Measurements from ENCODE around the gene EXOSC6. TPM values are rescaled to one million over a fixed set of nuclear protein-coding genes. Genes with fewer than 3 reads are reported as not detected.
"Not testable (repeated sequence)": the region's sequence is repeated elsewhere in the genome, so short reads cannot be mapped to it uniquely, and the experiment has no call there.

Gene EXOSC6
- total RNA-seq, 6 donors from 2014 or later = 16.8 to 32.8 (median 20.5) TPM

DNA sequence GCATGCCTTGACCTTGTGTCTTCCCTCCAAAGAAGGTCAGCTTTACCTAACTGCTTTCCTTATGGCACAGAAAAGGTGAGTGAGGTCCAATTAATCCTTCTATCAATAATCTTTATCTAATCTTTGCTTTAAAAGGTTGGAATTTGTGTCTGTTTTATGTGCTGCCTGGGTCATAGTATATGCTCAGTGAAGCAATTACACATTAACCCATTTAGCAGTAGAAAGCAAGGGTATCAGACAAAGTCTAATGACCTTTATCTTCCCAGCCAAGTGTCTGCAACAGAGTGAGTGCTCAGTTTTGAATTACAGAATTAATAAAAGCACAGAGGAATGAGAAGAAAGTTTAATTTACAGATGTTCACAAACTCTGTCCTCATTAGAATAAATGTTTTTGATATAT, 25.7 kb downstream of the EXOSC6 start:
- ATAC-seq (ENCODE audit: low FRiP score in 2 of 2); DNase-seq; H3K27ac ChIP-seq; H3K27me3 ChIP-seq; H3K4me1 ChIP-seq; H3K9me3 ChIP-seq; H3K4me3 ChIP-seq: not testable (repeated sequence)
- peaks cover 0 to 34% (median 4%) of the 10 kb centered on the region in 4 donors for H3K36me3 ChIP-seq

GRCh38 chr16:70225430-70225829, 26.3 kb downstream of the EXOSC6 start:
- not testable (repeated sequence) for H3K9me3 ChIP-seq; DNase-seq; H3K4me3 ChIP-seq; ATAC-seq (ENCODE audit: low FRiP score in 2 of 2); H3K4me1 ChIP-seq; H3K27ac ChIP-seq; H3K27me3 ChIP-seq
- H3K36me3 ChIP-seq = peaks cover 0 to 33% (median 4%) of the 10 kb centered on the region in 4 donors
- WGBS, 2 donors = 82 to 93% methylated on average over 3 to 4 of the region's 4 CpGs

GRCh38 chr16:70224645-70225044, 27.1 kb downstream of the EXOSC6 start:
- H3K36me3 ChIP-seq = peaks cover 0 to 36% (median 4%) of the 10 kb centered on the region in 4 donors
- not testable (repeated sequence) for ATAC-seq (ENCODE audit: low FRiP score in 2 of 2)

GRCh38 chr16:70223971-70224513, 27.7 kb downstream of the EXOSC6 start:
- WGBS, 2 donors = 54 to 73% methylated on average over 1 of the region's 3 CpGs

More at GRCh38 chr16:70224645-70225044, 27.1 kb downstream of the EXOSC6 start:
- H3K9me3 ChIP-seq, H3K27ac ChIP-seq, H3K4me1 ChIP-seq, H3K4me3 ChIP-seq, H3K27me3 ChIP-seq: not testable (repeated sequence)
- 98% methylated on average over 9 of the region's 24 CpGs; no CpG with 5 or more reads in 1 of the 2 donors for WGBS, 2 donors
- DNase-seq = peak in 1 of 2 donors; percentile 60

DNA sequence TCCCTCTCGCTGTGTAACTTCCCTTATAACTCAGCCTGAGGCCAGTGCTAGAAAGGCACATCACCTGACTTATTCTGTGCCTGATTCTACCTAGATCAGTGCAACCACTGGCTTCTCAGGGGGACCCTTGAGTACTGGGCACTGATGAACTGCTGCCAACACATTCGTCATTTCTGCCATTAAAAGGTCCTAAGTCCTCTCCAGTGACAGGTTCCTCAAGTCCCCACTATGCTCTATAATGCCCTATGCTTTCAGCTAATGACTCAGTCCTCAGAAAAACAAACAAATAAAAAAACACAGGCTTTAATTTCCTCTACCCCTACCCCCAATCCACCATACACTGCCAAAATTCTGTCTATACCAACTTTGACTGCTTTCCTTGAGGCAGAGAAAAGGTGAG, 28.5 kb downstream of the EXOSC6 start:
- Histone ChIP-seq H3K27ac (peak overlapping the region in 1 of 4 donors; percentile 4), H3K36me3 (peaks cover under 1 to 33% (median 4%) of the 10 kb centered on the region in 4 donors)
- H3K4me1 ChIP-seq; DNase-seq; H3K9me3 ChIP-seq; H3K27me3 ChIP-seq; H3K4me3 ChIP-seq; ATAC-seq (ENCODE audit: low FRiP score in 2 of 2): not testable (repeated sequence)
- no CpG with 5 or more reads among the region's 2 CpGs for WGBS, 2 donors

More at GRCh38 chr16:70223971-70224513, 27.7 kb downstream of the EXOSC6 start:
- not testable (repeated sequence) for H3K4me1 ChIP-seq; ATAC-seq (ENCODE audit: low FRiP score in 2 of 2); DNase-seq; H3K27me3 ChIP-seq; H3K4me3 ChIP-seq; H3K9me3 ChIP-seq
- peaks cover 0 to 37% (median 4%) of the 10 kb centered on the region in 4 donors for H3K36me3 ChIP-seq
- H3K27ac ChIP-seq = peak overlapping the region in 1 of 4 donors; percentile 4

DNA sequence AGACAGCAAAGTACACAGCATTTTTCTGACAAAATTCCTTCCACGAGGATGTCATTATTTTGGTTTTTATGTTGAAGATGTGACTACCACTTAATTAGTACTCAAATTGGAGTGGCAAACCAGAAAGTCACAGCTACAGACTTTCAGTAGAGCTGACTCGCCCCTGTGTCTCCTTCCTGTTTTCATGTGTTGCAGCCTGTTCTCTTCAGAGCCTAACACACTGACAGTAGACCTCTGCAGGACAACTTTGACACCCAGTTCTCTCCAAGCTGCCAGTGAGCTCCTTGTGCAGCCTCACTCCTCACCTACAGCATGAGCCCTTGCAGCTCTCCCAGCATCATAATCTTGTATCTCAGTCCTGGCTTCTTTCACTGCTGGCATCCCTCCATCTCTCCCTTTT, 29.2 kb downstream of the EXOSC6 start:
- H3K4me1 ChIP-seq; H3K9me3 ChIP-seq; ATAC-seq (ENCODE audit: low FRiP score in 2 of 2); H3K4me3 ChIP-seq; H3K27ac ChIP-seq; H3K27me3 ChIP-seq; DNase-seq: not testable (repeated sequence)
- 60 to 80% methylated on average over 1 of the region's 2 CpGs for WGBS, 2 donors
- peaks cover 2 to 32% (median 4%) of the 10 kb centered on the region in 4 donors for H3K36me3 ChIP-seq

GRCh38 chr16:70218586-70218985, 33.2 kb downstream of the EXOSC6 start:
- ATAC-seq (ENCODE audit: low FRiP score in 2 of 2); H3K9me3 ChIP-seq; H3K27ac ChIP-seq; H3K4me3 ChIP-seq; H3K27me3 ChIP-seq; DNase-seq; H3K4me1 ChIP-seq: not testable (repeated sequence)
- H3K36me3 ChIP-seq = peaks cover 0 to 19% (median 1%) of the 10 kb centered on the region in 4 donors
- WGBS, 2 donors = 90 to 91% methylated on average over 2 of the region's 2 CpGs

- not testable (repeated sequence) for H3K4me3 ChIP-seq; H3K9me3 ChIP-seq; H3K27me3 ChIP-seq; H3K4me1 ChIP-seq; H3K36me3 ChIP-seq; ATAC-seq (ENCODE audit: low FRiP score in 2 of 2); DNase-seq; H3K27ac ChIP-seq
- WGBS, 2 donors = 89 to 97% methylated on average over 4 to 5 of the region's 6 CpGs
Measured at GRCh38 chr16:70206382-70206781, 45.4 kb downstream of the EXOSC6 start.

DNA sequence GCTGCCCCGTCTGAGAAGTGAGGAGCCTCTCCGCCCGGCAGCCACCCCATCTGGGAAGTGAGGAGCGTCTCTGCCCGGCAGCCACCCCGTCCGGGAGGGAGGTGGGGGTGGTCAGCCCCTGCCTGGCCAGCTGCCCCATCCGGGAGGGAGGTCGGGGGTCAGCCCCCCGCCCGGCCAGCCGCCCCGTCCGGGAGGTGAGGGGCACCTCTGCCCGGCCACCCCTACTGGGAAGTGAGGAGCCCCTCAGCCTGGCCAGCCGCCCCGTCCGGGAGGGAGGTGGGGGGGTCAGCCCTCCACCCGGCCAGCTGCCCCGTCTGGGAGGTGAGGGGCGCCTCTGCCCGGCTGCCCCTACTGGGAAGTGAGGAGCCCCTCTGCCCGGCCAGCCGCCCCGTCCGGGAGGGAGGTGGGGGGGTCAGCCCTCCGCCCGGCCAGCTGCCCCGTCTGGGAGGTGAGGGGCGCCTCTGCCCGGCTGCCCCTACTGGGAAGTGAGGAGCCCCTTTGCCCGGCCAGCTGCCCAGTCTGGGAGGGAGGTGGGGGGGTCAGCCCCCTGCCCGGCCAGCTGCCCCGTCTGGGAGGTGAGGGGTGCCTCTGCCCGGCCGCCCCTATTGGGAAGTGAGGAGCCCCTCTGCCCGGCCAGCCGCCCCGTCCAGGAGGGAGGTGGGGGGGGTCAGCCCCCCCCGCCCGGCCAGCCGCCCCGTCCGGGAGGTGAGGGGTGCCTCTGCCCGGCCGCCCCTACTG, 46.9 kb downstream of the EXOSC6 start:
- peak in 1 of 2 donors; percentile 66 for DNase-seq
- not testable (repeated sequence) for H3K36me3 ChIP-seq

GRCh38 chr16:70204010-70204409, 47.7 kb downstream of the EXOSC6 start:
- DNase-seq; ATAC-seq (ENCODE audit: low FRiP score in 2 of 2); H3K9me3 ChIP-seq; H3K27me3 ChIP-seq; H3K27ac ChIP-seq; H3K36me3 ChIP-seq; H3K4me1 ChIP-seq; H3K4me3 ChIP-seq: not testable (repeated sequence)
- 89% methylated on average over 9 of the region's 29 CpGs; no CpG with 5 or more reads in 1 of the 2 donors for WGBS, 2 donors

More for the DNA sequence above, 46.9 kb downstream of the EXOSC6 start:
- not testable (repeated sequence) for H3K9me3 ChIP-seq; ATAC-seq (ENCODE audit: low FRiP score in 2 of 2); H3K27ac ChIP-seq; H3K4me1 ChIP-seq; H3K4me3 ChIP-seq; H3K27me3 ChIP-seq
- 94 to 98% methylated on average over 6 to 8 of the region's 46 CpGs for WGBS, 2 donors

DNA sequence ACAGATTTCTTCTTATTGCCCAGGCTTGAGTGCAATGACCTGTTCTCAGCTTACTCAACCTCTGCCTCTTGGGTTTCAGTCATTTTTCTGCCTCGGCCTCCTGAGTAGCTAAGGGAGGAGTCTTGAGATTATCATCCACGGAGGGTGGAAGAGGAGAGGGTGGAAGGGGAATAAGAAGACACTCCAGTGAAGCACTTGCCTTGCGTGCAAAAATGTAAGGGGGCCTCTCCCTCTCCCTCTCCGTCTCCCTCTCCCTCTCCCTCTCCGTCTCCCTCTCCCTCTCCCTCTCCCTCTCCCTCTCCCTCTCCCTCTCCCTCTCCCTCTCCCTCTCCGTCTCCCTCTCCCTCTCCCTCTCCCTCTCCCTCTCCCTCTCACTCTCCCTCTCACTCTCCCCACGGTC, 48.2 kb downstream of the EXOSC6 start:
- not testable (repeated sequence) for H3K36me3 ChIP-seq; H3K9me3 ChIP-seq; H3K27ac ChIP-seq; H3K27me3 ChIP-seq; H3K4me1 ChIP-seq; DNase-seq; ATAC-seq (ENCODE audit: low FRiP score in 2 of 2); H3K4me3 ChIP-seq
- 66 to 78% methylated on average over 3 to 6 of the region's 7 CpGs for WGBS, 2 donors

DNA sequence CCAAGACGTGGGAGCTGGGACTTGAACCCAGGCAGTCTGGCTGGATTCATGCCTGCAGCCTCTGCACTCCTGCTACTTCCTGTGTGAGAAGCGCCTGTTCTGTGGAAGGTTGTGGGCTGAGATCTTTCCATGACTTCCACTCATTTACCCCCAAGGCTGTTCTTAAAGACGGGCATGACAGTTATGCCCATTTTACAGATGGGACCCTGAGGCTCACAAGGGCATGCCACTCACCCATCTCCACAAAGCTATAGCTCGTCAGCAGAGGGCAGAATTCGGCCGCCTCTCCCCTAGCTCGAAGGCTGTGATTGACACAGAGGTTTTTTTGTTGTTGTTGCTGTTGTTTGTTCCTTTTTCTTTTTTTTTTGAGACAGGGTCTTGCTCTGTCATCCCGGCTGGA, 51.7 kb downstream of the EXOSC6 start:
- H3K9me3 ChIP-seq; H3K4me3 ChIP-seq; H3K27ac ChIP-seq; DNase-seq; H3K4me1 ChIP-seq; H3K27me3 ChIP-seq; ATAC-seq (ENCODE audit: low FRiP score in 2 of 2); H3K36me3 ChIP-seq: not testable (repeated sequence)
- 87 to 89% methylated on average over 7 to 8 of the region's 8 CpGs for WGBS, 2 donors

DNA sequence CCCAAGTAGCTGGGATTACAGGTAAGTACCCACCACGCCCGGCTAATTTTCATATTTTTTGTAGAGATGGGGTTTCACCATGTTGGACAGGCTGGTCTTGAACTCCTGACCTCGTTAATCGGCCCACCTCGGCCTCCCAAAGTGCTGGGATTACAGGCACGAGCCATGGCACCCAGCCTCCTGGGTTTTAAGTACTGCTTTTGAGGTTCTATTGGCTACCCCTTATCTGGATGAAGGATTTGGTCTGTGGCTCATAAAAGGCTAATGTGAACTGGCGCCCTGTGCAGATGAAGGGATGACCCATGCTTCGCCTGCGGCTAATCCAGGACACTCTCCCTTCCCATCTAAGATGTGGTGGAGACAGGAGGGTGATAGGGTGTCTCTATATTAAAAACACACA, 52.6 kb downstream of the EXOSC6 start:
- not testable (repeated sequence) for H3K9me3 ChIP-seq, H3K4me1 ChIP-seq, H3K27me3 ChIP-seq, H3K36me3 ChIP-seq, DNase-seq, H3K27ac ChIP-seq, H3K4me3 ChIP-seq
- ATAC-seq (ENCODE audit: low FRiP score in 2 of 2) = peak in 1 of 2 donors; percentile 77
- 60 to 69% methylated on average over 9 of the region's 9 CpGs for WGBS, 2 donors
